HCT116 (cell line): ENCODE results near the gene ADIG.

Experiments
- ATF3 ChIP-seq: IDR thresholded peaks from 2 replicates; pipeline ENCODE4 v1.6.1; 2012
- CBX3 ChIP-seq: IDR thresholded peaks from 2 replicates; pipeline ENCODE4 v1.6.1; 2012; ENCODE audit warnings: low read depth
- CEBPB ChIP-seq: IDR thresholded peaks from 2 replicates; pipeline ENCODE4 v1.6.1; 2012; ENCODE audit warnings: low read depth
- EZH2 ChIP-seq: fragments of 200-600 bp; sonication (generic); IDR thresholded peaks from 2 replicates; pipeline ENCODE4 v1.6.1; 2017; ENCODE audit warnings: antibody characterized with exemption, mixed run types
- EZH2phosphoT487 ChIP-seq: fragments of 200-600 bp; IDR thresholded peaks from 2 replicates; pipeline ENCODE4 v1.6.1; 2018; ENCODE audit warnings: antibody characterized with exemption, borderline replicate concordance
- FOSL1 ChIP-seq: IDR thresholded peaks from 2 replicates; pipeline ENCODE4 v1.6.1; 2012; ENCODE audit warnings: low read depth
- MAX ChIP-seq: IDR thresholded peaks from 2 replicates; pipeline ENCODE4 v1.6.1; 2012
- POLR2A ChIP-seq: IDR thresholded peaks from 2 replicates; pipeline ENCODE4 v1.7.0; 2011; ENCODE audit warnings: borderline replicate concordance; ENCODE audit not compliant: insufficient read depth, insufficient read length; ENCODE audit errors: extremely low read depth
- POLR2AphosphoS5 ChIP-seq: IDR thresholded peaks from 2 replicates; pipeline ENCODE4 v1.6.1; 2011; ENCODE audit warnings: mild to moderate bottlenecking, low read depth, low read length, moderate library complexity
- TCF7L2 ChIP-seq: IDR thresholded peaks from 2 replicates; pipeline ENCODE4 v1.7.0; 2011; ENCODE audit warnings: borderline replicate concordance, inconsistent platforms; ENCODE audit not compliant: insufficient read depth, insufficient read length; ENCODE audit errors: extremely low read depth
- ZNF274 ChIP-seq: fragments of 200-500 bp; sonication (Bioruptor generic); IDR thresholded peaks from 2 replicates; pipeline ENCODE4 v1.6.1; 2014; ENCODE audit warnings: mild to moderate bottlenecking, low read depth, low read length, inconsistent platforms
- TF ChIP-seq, protein P1 (sequence below), 3 experiments: fragments of 200-600 bp in 1 of 3; sonication (generic) in 1 of 3; IDR thresholded peaks in 2 of 3; conservative IDR thresholded peaks in 1 of 3; 2 replicates each; pipeline ENCODE4 v1.5.1; 2012 to 2017; ENCODE audit warnings: low read depth in 2 of 3, low read length in 2 of 3, antibody characterized with exemption in 1 of 3, borderline replicate concordance in 1 of 3, control low read depth in 1 of 3, mild to moderate bottlenecking in 1 of 3, mixed read lengths in 1 of 3, mixed run types in 1 of 3, moderate library complexity in 1 of 3; ENCODE audit not compliant: insufficient read depth in 1 of 3
- TF ChIP-seq, protein P2 (sequence below): IDR thresholded peaks from 2 replicates; pipeline ENCODE4 v1.6.1; 2012; ENCODE audit warnings: low read depth

DNA sequence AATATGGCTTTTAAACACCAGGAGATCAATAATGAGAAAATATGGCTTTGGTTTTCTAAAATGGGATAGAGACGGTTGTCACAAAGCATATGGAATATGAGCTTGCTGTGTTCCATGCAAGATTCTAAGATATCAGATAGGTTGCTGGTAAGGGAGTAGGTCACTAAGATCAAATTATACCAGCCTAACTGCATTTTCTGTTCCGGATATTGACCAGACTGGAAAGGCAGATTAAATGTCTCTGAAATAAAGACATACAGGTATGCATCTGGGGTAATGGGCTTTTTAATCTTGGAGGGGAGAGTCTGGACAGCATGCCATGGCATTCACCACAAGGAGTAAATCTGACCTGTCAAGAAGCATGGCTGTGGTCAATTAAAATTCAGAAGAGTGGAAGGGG, 35.2 kb upstream of the ADIG start:
- TF ChIP-seq, protein P1, sequence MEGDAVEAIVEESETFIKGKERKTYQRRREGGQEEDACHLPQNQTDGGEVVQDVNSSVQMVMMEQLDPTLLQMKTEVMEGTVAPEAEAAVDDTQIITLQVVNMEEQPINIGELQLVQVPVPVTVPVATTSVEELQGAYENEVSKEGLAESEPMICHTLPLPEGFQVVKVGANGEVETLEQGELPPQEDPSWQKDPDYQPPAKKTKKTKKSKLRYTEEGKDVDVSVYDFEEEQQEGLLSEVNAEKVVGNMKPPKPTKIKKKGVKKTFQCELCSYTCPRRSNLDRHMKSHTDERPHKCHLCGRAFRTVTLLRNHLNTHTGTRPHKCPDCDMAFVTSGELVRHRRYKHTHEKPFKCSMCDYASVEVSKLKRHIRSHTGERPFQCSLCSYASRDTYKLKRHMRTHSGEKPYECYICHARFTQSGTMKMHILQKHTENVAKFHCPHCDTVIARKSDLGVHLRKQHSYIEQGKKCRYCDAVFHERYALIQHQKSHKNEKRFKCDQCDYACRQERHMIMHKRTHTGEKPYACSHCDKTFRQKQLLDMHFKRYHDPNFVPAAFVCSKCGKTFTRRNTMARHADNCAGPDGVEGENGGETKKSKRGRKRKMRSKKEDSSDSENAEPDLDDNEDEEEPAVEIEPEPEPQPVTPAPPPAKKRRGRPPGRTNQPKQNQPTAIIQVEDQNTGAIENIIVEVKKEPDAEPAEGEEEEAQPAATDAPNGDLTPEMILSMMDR (IDR thresholded peaks at IDR 0.05 in 2 of 3, conservative IDR thresholded peaks at IDR 0.05 in 1 of 3; ENCODE audit: borderline replicate concordance in 1 of 3, insufficient read depth in 1 of 3, low read depth in 2 of 3, low read length in 2 of 3) = no peak
- no peak for TF ChIP-seq POLR2A
- no peak for TF ChIP-seq ZNF274
- TF ChIP-seq POLR2AphosphoS5 = no peak
- no peak for TF ChIP-seq EZH2
- TF ChIP-seq CBX3 = no peak
- TF ChIP-seq EZH2phosphoT487 = no peak
- no peak for TF ChIP-seq ATF3
- TF ChIP-seq, protein P2, sequence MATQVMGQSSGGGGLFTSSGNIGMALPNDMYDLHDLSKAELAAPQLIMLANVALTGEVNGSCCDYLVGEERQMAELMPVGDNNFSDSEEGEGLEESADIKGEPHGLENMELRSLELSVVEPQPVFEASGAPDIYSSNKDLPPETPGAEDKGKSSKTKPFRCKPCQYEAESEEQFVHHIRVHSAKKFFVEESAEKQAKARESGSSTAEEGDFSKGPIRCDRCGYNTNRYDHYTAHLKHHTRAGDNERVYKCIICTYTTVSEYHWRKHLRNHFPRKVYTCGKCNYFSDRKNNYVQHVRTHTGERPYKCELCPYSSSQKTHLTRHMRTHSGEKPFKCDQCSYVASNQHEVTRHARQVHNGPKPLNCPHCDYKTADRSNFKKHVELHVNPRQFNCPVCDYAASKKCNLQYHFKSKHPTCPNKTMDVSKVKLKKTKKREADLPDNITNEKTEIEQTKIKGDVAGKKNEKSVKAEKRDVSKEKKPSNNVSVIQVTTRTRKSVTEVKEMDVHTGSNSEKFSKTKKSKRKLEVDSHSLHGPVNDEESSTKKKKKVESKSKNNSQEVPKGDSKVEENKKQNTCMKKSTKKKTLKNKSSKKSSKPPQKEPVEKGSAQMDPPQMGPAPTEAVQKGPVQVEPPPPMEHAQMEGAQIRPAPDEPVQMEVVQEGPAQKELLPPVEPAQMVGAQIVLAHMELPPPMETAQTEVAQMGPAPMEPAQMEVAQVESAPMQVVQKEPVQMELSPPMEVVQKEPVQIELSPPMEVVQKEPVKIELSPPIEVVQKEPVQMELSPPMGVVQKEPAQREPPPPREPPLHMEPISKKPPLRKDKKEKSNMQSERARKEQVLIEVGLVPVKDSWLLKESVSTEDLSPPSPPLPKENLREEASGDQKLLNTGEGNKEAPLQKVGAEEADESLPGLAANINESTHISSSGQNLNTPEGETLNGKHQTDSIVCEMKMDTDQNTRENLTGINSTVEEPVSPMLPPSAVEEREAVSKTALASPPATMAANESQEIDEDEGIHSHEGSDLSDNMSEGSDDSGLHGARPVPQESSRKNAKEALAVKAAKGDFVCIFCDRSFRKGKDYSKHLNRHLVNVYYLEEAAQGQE = no peak
- no peak for TF ChIP-seq FOSL1
- TF ChIP-seq CEBPB = no peak
- TF ChIP-seq TCF7L2 = no peak
- TF ChIP-seq MAX = no peak
